ENCODE measurements around the gene TNFRSF18. TPM values are rescaled to one million over a fixed set of nuclear protein-coding genes. Genes with fewer than 3 reads are reported as not detected.
A peak's percentile ranks its signal among the peaks of the same experiment; 100 is the strongest.
"Not testable (repeated sequence)": the region's sequence is repeated elsewhere in the genome, so short reads cannot be mapped to it uniquely, and the experiment has no call there.

The TNFRSF18 gene
- total RNA-seq, 1 experiment from 2014 or later, result 0.83 TPM

DNA sequence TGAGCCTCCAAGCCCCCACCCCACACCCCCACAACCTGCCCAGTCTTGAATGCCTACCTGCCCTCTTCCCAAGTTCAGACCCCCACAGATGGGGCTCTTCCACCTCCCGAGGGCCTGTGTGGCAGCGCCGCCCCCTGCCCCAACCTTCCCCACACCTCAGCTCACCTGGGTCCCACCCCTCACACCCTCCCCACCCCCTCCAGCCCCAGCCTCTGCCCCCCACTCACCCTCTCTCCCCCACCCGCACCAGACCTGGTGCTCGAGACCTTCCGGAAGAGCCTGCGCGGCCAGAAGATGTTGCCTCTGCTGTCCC lies 9.2 kb downstream of the TNFRSF18 start (continued):
- TF ChIP-seq, protein P1, sequence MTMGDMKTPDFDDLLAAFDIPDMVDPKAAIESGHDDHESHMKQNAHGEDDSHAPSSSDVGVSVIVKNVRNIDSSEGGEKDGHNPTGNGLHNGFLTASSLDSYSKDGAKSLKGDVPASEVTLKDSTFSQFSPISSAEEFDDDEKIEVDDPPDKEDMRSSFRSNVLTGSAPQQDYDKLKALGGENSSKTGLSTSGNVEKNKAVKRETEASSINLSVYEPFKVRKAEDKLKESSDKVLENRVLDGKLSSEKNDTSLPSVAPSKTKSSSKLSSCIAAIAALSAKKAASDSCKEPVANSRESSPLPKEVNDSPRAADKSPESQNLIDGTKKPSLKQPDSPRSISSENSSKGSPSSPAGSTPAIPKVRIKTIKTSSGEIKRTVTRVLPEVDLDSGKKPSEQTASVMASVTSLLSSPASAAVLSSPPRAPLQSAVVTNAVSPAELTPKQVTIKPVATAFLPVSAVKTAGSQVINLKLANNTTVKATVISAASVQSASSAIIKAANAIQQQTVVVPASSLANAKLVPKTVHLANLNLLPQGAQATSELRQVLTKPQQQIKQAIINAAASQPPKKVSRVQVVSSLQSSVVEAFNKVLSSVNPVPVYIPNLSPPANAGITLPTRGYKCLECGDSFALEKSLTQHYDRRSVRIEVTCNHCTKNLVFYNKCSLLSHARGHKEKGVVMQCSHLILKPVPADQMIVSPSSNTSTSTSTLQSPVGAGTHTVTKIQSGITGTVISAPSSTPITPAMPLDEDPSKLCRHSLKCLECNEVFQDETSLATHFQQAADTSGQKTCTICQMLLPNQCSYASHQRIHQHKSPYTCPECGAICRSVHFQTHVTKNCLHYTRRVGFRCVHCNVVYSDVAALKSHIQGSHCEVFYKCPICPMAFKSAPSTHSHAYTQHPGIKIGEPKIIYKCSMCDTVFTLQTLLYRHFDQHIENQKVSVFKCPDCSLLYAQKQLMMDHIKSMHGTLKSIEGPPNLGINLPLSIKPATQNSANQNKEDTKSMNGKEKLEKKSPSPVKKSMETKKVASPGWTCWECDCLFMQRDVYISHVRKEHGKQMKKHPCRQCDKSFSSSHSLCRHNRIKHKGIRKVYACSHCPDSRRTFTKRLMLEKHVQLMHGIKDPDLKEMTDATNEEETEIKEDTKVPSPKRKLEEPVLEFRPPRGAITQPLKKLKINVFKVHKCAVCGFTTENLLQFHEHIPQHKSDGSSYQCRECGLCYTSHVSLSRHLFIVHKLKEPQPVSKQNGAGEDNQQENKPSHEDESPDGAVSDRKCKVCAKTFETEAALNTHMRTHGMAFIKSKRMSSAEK (CRISPR knock-in tag; IDR thresholded peaks at IDR 0.05; ENCODE audit: borderline replicate concordance), result no peak
- TF ChIP-seq HMGA2 (CRISPR knock-in tag; IDR thresholded peaks at IDR 0.05) (no peak), NFE2L1 (CRISPR knock-in tag; IDR thresholded peaks at IDR 0.05) (no peak), RELA (CRISPR knock-in tag; IDR thresholded peaks at IDR 0.05; ENCODE audit: borderline replicate concordance) (no peak), RORB (CRISPR knock-in tag; IDR thresholded peaks at IDR 0.05) (no peak), TEAD4 (CRISPR knock-in tag; IDR thresholded peaks at IDR 0.05) (no peak)
- TF ChIP-seq, protein P2, sequence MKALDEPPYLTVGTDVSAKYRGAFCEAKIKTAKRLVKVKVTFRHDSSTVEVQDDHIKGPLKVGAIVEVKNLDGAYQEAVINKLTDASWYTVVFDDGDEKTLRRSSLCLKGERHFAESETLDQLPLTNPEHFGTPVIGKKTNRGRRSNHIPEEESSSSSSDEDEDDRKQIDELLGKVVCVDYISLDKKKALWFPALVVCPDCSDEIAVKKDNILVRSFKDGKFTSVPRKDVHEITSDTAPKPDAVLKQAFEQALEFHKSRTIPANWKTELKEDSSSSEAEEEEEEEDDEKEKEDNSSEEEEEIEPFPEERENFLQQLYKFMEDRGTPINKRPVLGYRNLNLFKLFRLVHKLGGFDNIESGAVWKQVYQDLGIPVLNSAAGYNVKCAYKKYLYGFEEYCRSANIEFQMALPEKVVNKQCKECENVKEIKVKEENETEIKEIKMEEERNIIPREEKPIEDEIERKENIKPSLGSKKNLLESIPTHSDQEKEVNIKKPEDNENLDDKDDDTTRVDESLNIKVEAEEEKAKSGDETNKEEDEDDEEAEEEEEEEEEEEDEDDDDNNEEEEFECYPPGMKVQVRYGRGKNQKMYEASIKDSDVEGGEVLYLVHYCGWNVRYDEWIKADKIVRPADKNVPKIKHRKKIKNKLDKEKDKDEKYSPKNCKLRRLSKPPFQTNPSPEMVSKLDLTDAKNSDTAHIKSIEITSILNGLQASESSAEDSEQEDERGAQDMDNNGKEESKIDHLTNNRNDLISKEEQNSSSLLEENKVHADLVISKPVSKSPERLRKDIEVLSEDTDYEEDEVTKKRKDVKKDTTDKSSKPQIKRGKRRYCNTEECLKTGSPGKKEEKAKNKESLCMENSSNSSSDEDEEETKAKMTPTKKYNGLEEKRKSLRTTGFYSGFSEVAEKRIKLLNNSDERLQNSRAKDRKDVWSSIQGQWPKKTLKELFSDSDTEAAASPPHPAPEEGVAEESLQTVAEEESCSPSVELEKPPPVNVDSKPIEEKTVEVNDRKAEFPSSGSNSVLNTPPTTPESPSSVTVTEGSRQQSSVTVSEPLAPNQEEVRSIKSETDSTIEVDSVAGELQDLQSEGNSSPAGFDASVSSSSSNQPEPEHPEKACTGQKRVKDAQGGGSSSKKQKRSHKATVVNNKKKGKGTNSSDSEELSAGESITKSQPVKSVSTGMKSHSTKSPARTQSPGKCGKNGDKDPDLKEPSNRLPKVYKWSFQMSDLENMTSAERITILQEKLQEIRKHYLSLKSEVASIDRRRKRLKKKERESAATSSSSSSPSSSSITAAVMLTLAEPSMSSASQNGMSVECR (CRISPR knock-in tag; IDR thresholded peaks at IDR 0.05; ENCODE audit: borderline replicate concordance), result no peak
- TF ChIP-seq, protein P3, sequence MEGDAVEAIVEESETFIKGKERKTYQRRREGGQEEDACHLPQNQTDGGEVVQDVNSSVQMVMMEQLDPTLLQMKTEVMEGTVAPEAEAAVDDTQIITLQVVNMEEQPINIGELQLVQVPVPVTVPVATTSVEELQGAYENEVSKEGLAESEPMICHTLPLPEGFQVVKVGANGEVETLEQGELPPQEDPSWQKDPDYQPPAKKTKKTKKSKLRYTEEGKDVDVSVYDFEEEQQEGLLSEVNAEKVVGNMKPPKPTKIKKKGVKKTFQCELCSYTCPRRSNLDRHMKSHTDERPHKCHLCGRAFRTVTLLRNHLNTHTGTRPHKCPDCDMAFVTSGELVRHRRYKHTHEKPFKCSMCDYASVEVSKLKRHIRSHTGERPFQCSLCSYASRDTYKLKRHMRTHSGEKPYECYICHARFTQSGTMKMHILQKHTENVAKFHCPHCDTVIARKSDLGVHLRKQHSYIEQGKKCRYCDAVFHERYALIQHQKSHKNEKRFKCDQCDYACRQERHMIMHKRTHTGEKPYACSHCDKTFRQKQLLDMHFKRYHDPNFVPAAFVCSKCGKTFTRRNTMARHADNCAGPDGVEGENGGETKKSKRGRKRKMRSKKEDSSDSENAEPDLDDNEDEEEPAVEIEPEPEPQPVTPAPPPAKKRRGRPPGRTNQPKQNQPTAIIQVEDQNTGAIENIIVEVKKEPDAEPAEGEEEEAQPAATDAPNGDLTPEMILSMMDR (IDR thresholded peaks at IDR 0.05), result no peak
- TF ChIP-seq, protein P4, sequence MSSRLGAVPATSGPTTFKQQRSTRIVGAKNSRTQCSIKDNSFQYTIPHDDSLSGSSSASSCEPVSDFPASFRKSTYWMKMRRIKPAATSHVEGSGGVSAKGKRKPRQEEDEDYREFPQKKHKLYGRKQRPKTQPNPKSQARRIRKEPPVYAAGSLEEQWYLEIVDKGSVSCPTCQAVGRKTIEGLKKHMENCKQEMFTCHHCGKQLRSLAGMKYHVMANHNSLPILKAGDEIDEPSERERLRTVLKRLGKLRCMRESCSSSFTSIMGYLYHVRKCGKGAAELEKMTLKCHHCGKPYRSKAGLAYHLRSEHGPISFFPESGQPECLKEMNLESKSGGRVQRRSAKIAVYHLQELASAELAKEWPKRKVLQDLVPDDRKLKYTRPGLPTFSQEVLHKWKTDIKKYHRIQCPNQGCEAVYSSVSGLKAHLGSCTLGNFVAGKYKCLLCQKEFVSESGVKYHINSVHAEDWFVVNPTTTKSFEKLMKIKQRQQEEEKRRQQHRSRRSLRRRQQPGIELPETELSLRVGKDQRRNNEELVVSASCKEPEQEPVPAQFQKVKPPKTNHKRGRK (CRISPR knock-in tag; IDR thresholded peaks at IDR 0.05; ENCODE audit: borderline replicate concordance), result no peak
- TF ChIP-seq, protein P5, sequence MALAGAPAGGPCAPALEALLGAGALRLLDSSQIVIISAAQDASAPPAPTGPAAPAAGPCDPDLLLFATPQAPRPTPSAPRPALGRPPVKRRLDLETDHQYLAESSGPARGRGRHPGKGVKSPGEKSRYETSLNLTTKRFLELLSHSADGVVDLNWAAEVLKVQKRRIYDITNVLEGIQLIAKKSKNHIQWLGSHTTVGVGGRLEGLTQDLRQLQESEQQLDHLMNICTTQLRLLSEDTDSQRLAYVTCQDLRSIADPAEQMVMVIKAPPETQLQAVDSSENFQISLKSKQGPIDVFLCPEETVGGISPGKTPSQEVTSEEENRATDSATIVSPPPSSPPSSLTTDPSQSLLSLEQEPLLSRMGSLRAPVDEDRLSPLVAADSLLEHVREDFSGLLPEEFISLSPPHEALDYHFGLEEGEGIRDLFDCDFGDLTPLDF (CRISPR knock-in tag; IDR thresholded peaks at IDR 0.05), result no peak

DNA sequence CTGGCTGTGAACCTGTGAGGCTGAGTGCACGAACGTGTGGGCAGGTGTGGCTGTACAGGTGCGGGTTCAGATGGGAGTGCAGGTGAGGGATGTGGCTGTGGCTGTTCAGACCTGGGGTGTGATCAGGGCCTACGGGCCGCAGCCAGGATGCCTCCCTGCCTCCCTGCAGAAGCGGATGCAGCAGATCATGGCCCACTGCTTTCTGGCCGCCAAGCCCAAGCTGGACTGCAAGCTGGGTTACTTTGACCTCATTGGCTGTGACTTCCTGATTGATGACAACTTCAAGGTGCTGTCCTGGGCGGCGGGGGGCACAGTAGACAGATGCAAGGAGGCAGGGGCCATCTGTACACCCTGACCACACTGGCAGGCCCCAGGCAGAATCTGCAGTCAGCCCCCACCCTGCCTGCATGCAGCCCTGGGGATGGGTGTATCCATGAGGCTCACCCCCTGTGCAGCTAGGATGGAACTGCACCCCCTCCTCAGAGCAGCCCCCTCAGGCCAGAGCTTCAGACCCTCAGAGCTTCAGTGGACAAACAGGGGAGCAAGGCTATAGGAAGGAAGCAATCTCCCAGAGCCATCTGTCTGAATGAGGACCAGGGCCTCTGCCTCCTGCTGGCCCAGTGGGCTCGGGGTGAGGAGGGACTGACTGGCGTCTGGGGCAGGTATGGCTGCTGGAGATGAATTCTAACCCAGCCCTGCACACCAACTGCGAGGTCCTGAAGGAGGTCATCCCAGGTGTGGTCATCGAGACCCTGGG lies 9.8 kb downstream of the TNFRSF18 start:
- POLR2A ChIA-PET, result no interaction called here
- Mint-ChIP-seq H3K9me3 (peaks cover 28% of the 10 kb centered on the region), H3K27me3 (ENCODE audit: low read depth) (peaks cover 22% of the 10 kb centered on the region), H3K27ac (no peak overlapping the region), H3K4me3 (no peak overlapping the region), H3K36me3 (peaks cover 15% of the 10 kb centered on the region), H3K4me1 (peaks cover 3% of the 10 kb centered on the region; the same call in 1 of the 2 replicates)
- ATAC-seq (no peak), DNase-seq (ENCODE audit: low spot score) (peak; percentile 8)
- CTCF ChIA-PET, result interaction anchor here (0.6 to 0.8 kb wide), 2 partner anchors 74 to 77 kb away, joined by 4 read pairs; partner anchors contain the start of gene UBE2J2
- TF ChIP-seq JAZF1 (CRISPR knock-in tag; IDR thresholded peaks at IDR 0.05) (no peak), CREM (CRISPR knock-in tag; IDR thresholded peaks at IDR 0.05) (no peak), ZNF263 (CRISPR knock-in tag; IDR thresholded peaks at IDR 0.05; ENCODE audit: low read depth) (no peak), TP53 (CRISPR knock-in tag; IDR thresholded peaks at IDR 0.05) (no peak)
- TF ChIP-seq, protein P6, sequence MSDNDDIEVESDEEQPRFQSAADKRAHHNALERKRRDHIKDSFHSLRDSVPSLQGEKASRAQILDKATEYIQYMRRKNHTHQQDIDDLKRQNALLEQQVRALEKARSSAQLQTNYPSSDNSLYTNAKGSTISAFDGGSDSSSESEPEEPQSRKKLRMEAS (CRISPR knock-in tag; IDR thresholded peaks at IDR 0.05), result no peak

DNA sequence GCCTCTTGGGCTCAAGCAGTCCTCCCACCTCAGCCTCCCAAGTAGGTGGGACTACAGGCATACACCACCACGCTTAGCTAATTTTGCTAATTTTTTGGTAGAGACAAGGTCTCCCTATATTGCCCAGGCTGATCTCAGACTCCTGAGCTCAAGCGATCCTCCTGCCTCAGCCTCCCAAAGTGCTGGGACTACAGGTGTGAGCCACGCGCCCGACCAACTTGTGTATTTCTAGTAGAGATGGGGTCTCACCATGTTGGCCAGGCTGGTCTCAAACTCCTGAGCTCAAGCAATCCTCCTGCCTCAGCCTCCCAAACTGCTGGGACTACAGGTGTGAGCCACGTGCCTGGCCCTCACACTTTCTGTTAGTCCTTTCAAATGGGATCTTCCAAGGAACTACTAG lies 10.7 kb downstream of the TNFRSF18 start:
- H3K4me1 Mint-ChIP-seq; H3K4me3 Mint-ChIP-seq; ATAC-seq; CTCF ChIA-PET; DNase-seq (ENCODE audit: low spot score); H3K27ac Mint-ChIP-seq; POLR2A ChIA-PET: not testable (repeated sequence)
- Mint-ChIP-seq H3K9me3 (peaks cover 35% of the 10 kb centered on the region), H3K27me3 (ENCODE audit: low read depth) (peaks cover 22% of the 10 kb centered on the region), H3K36me3 (peaks cover 15% of the 10 kb centered on the region)
